ENCODE results near the gene FOXN3. TPM values are rescaled to one million over a fixed set of nuclear protein-coding genes. Genes with fewer than 3 reads are reported as not detected.
"Not testable (repeated sequence)": the region's sequence is repeated elsewhere in the genome, so short reads cannot be mapped to it uniquely, and the experiment has no call there.

Gene FOXN3
- total RNA-seq, 1 donor from 2014 or later, result 87.6 TPM

DNA sequence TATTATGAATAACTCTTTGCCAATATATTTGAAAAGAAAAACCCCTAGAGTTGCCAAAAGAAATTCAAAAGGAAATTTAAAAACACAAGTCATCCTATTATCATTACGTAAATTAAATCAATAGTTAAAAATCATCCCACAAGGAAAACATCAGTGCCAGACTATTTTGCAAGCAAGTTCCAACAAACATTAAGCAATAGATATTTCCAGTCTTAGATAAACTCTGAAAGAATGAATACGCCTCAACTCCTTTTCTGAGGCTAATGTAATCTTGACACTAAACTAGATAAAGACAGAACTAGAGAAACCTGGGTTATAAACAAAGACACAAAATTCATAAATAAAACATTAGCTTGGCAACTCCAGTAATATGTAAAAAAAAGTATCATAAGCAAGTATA is 245.9 kb downstream of the FOXN3 start:
- intact Hi-C loops (cut with DNase I), result loop anchor here (10.0 kb wide), 1 partner anchor 594 kb away; no protein-coding TSS in a partner anchor
- no peak for DNase-seq (ENCODE audit: low spot score)

DNA sequence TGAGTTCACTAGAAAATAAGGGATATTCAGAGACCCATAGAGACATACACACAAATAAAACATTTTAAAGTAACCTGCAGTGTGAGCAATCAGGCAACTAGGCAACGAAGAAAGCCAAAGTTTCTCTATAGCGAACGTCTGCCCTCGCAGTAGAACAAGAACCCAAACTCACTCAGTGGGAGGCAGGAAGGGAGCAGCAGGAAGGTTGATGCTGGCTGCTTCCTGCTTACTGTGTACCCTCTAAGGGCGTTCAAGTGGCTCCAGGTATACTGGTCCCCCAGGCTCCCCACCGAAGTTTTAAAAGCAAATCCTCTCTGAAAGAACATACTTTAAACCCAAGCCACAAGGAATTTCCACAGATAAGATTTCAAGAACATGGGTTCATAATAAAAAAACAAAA is 249.3 kb downstream of the FOXN3 start:
- no peak for DNase-seq (ENCODE audit: low spot score)
- intact Hi-C loops (cut with DNase I), result no loop called here

DNA sequence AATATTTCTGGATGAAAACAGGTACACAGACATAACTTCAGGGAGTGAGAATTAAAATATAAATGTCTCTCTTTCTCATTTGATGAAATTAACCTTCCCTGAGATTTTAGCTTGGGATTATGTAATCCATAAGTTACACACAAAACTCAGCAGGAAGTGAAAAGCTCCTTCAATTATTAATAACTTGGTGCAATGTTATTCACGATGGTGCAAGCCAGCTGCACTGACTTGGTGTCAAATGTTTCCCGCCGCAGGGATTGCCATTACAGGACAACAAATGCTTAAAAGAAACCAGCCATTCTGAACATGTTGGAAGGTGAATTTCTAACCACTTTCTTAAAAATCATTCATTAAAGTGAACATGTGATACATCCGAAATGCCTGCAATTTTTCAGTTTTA is 250.4 kb downstream of the FOXN3 start:
- intact Hi-C loops (cut with DNase I), result no loop called here

DNA sequence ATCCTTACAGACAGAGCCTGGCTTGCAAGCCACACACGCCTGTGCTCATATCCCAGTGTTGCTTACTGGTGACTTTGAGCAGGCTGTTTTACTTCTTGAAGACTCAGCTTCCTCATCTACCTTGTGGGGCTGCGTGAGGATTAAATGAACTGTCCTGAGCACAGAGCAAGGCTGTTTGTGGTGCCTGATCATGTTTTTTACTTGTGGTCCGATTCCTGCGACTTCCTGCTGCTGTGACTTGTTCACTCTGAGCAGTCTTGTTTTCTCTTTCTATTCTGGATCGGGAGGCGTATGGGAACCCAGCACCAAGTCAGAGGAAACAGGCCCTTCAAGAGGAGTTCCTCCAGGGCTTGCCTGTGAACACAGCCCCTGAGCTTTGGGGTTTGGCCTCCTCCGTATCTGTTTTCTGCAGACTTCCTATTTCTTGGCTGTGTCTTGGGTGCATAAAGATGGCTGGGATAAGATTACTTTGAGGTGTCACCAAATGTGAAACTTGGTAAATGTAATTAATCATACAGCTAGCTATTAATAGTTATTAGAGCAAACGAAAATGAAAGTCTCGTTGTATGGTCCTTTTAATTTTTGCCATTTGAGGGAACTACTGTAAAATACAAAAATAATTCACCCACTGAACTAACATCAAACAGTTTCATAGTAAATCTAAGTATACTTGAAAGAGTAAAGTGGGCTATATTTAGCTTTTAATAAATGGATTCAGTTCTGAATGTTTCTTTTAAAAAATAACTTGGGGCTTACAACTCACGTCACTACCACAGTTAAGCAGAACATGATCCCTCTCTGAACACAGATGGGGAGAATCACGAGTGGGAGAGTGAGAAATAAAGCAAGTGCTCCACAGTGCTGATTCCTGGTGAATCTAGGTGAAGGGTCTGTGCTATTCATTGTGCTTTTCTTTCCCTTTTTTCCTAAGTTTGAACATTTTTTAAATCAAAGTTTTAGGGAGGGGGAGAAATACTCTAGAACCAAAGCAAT is 251.5 kb downstream of the FOXN3 start:
- intact Hi-C loops (cut with DNase I), result no loop called here
- no peak for DNase-seq (ENCODE audit: low spot score)

More for the DNA sequence above, 250.4 kb downstream of the FOXN3 start:
- DNase-seq (ENCODE audit: low spot score), result no peak

DNA sequence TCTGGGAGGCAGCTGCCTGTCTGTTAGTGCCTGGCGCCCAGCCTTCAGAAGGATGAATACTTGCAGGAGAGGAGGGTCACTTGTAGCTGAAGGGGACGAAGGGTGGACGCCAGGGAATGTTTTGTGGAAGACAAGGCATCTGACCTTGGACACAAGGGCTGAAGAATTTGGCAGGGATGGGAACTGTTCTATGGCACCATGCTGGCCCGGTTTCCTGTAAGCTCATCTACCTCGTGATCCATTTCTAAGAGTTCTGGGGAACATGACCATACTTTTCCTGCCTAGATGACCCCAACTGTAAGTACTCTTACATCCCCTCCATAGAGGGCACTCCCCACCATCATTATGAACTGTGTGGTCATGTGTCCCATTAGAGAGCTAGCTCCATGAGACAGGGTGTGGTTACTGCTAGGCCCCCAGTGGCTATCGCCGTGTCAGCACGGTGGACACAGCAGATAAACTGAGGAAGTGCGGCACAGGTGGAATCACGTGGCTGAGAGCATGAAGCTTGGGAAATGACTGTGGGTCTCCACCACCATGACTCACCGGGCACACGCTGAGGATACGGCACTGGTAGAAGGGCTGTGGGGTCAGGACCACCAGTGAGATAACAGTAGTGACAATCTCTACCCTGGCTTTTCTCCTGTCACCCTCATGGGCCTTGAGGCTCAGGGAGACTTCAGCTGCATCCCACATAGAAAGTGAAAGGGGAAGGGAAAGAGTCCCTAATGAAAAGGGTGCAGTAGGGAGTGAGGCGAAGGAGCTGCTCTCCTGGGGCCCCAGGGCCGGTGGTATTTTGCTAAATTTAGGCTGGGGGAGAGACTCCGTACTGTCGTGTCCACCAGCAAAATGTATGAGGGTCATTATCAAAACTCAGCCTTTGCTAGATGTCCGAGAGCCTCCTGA is 252.6 kb downstream of the FOXN3 start:
- intact Hi-C loops (cut with DNase I), result no loop called here
- no peak for DNase-seq (ENCODE audit: low spot score)

DNA sequence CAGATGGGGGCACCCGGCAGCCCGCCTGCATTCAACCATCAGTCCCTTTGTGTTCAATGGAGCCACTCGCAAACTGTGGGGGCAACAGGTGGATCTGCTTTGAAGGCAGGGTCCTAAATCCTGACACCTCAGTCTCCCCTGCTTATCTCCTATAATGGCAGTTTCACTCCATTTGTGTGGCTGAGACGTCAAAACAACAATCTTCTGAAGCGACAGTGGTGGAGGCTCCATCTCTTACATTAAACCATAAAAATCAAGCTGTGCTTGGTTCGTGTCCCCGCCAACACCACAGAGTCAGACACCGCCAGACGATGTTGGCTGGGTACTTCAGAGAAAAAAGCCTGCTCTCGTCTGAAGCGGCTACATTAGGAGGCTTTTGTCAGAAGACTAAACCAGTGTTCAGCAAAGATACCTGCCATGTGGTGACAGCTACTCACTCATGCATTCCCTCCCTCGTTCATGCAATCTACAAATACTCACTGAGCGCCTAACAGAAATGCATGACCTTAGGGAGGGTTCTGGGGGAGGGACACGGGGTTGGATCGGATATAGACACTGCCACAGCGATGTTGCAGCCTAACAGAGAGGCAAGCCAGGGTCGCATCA is 253.9 kb downstream of the FOXN3 start:
- intact Hi-C loops (cut with DNase I), result no loop called here
- DNase-seq (ENCODE audit: low spot score), result no peak

DNA sequence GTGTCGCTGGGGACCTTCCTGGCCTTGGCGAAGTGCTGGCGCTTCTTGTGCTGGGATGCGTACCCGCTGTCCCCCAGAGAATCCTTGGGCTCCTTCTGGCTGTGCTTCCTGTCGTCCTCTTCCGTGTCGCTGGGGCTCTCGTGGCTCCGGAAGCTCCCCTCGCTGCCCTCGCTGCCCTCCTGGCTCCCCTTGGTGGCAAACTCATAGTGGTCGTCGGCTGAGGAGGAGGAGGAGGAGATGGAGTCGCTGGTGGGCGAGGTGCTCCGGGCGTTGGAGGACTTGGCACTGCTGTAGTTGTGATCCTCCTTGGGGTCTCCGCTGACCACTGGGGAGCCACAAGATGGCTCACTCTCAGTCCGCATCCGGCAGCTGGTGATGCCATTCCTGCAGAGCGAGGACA is 254.4 kb downstream of the FOXN3 start:
- intact Hi-C loops (cut with DNase I), result no loop called here
- DNase-seq (ENCODE audit: low spot score), result no peak

DNA sequence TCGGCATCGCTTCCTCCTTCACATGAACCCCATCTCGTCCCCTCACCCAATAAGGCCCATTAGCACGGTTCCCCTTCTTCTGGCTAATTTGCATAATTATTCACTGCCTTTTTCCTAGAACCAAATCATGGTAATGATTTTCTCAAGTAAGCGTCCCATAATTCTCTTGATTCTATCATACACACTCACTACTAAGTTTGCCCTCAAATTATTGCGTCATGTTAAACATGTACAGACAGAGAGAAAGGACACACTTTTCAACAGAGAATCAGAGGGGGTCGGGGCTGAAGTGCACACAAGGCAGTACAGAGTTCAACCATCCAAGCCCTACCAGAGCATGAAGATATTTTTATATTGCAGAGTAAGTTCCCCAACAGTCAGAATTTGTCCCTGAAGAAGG is 256.6 kb downstream of the FOXN3 start:
- no peak for DNase-seq (ENCODE audit: low spot score)
- intact Hi-C loops (cut with DNase I), result no loop called here

DNA sequence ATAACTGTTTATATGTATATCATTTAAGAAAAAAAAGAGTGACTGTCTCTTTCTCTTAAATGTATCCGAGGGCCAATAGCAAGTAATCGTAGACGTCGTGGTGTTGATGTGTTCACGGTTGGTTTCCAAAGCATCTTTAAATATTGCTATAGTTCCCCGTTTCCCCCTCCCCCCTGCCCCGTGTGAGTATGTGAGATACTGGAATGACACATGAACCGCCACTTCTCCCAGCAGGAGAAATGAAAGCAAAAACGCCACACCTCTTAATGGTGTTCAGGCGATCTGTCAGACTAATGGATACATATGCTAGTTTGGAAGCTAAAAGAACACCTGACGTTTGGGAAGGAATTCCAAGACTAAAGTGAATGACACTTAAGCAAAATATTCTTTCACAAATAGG is 258.3 kb downstream of the FOXN3 start:
- intact Hi-C loops (cut with DNase I), result no loop called here
- DNase-seq (ENCODE audit: low spot score), result no peak

DNA sequence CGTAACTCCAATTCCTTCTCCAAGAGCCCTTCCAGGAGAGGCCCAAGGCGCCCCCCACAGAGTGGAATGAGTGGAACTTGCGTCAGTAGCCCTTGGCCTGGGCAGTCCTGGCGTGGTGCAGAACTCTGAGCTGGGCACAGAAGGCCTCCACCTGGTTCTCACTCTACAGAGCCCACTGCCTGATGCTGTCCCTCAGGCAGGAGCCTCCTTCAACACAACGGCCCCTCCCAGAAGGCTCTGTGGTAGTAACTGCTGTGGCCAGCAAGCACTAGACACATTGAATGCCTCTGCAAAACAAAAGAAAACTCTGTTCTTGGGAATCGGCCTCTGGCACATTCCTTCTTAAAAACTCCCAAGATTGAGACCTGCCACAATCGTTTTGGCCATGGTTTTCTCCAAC is 258.9 kb downstream of the FOXN3 start:
- intact Hi-C loops (cut with DNase I); DNase-seq (ENCODE audit: low spot score): not testable (repeated sequence)

DNA sequence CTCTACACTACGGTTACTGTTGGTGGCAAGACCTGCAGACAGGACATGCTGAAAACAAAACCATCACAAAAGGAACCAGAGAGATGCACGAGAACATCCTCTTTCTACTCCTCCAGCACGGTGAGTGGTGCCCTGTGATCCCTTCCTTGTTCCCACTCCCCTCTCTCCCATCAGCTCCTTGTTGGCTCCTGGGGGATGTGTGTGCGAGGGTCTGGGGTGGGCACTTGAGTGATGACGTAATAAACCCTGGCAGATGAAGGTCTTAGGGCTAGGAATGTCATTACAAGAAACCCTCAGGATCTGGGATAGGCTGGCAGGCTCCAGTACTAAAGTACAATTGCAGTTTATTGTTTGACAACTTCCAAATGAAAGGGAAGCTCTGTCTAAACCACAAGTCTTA is 261.5 kb downstream of the FOXN3 start:
- DNase-seq (ENCODE audit: low spot score), result no peak
- intact Hi-C loops (cut with DNase I), result no loop called here

DNA sequence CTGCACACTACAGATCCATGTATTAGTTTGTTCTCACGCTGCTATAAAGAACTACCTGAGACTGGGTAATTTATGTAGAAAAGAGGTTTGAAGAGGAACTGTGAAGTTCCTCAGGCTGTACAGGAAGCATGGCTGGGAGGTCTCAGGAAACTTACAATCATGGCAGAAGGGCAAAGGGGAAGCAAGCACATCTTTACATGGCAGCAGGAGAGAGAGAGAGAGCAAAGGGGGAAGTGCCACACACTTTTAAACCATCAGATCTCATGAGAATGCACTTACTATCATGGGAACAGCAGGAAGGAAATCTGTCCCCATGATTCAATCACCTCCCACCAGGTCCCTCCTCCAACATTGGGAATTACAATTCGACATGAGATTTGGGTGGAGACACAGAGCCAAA is 265.3 kb downstream of the FOXN3 start:
- DNase-seq (ENCODE audit: low spot score); intact Hi-C loops (cut with DNase I): not testable (repeated sequence)

DNA sequence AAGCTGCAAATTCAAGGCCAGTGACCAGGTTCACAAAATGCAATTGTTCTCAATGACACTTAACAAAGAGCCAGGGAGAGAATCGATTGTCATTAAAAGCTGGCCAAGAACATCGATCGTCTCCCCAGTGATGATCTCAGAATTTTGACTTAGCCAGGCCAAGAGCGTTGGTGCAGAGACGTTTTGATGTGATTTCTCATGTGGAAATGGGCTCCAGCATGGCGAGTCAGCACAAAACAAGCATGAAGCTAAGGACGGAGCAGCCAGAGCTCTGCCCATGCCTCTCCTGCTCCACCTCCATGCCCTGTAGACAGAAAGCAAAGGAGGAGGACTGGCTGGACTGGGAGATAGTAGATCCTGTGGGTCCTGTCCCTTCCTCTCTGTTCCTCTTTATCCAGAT is 270.8 kb downstream of the FOXN3 start:
- intact Hi-C loops (cut with DNase I), result no loop called here
- DNase-seq (ENCODE audit: low spot score), result no peak

DNA sequence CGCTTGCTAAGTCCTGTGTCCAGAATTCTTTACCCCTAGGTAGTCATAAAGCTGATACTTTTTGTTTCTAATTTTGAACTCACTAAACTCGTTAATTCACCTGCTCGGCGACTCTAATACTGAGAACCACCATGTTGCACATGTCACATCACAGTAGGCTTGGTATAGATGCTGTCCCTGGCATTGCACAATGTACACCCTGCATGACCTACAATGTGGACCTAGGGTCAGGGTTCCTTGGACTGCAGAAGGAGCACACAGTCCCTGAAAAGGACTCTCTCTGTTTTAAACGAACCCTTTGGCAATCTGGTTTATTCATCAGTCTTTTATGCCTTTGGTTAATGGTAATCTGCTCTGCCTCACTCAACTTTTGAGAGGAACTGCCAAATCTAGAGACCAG is 272.4 kb downstream of the FOXN3 start:
- intact Hi-C loops (cut with DNase I), result no loop called here
- no peak for DNase-seq (ENCODE audit: low spot score)

DNA sequence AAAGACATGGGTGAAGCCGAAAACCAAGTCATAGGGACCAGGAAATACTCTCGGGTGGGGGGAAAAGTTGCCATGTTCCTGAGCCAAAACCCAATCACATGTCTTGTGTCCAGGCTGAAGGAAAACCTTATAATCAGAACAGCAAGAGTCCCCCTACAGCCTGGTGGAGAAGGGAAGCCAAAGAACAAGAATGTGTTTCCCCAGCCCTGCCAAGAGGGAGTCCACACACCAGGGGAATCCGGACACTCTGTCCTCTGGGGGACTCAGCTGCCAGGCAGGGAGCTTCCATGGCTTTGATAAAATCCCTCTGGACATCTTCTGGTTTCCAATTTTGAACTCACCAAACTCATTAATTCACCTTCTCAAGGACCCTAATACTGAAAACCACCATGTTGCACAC is 273.0 kb downstream of the FOXN3 start:
- intact Hi-C loops (cut with DNase I), result no loop called here
- no peak for DNase-seq (ENCODE audit: low spot score)

DNA sequence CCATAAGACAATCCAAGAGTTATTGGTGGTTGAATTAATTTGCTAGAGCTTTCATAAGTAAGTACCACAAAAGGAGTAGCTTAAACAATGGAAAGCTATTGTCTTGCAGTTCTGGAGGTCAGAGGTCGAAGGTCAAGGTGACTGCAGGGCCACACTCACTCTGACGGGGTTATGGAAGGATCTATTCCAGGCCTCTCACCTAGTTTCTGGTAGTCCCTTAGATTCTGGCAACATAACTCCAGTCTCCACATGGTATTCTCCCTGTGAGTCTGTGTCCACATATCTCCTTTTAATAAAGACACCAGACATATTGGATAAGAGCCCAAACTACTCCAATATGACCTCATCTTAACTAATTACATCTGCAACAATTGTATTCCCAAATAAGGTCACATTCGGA is 273.4 kb downstream of the FOXN3 start:
- no peak for DNase-seq (ENCODE audit: low spot score)
- intact Hi-C loops (cut with DNase I), result no loop called here

DNA sequence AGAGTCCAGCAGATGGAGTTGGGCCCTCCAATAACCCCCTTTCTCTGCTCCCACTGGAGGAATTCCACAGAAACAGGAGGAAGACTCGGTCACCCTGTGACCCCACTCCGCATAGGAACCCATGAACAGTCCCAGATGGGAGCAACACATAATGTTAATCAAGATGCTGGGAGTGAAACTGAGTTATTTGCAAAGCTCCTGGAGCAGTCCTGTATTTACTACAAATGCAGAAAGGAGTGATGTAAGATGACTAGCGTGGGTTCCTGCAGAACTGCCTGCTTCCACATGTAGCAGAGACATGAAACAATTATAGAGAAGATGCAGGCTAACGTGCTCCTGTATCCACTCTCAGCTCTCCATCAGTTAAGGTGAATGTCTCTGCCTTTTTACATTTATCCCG is 274.7 kb downstream of the FOXN3 start:
- intact Hi-C loops (cut with DNase I), result no loop called here
- DNase-seq (ENCODE audit: low spot score), result no peak

DNA sequence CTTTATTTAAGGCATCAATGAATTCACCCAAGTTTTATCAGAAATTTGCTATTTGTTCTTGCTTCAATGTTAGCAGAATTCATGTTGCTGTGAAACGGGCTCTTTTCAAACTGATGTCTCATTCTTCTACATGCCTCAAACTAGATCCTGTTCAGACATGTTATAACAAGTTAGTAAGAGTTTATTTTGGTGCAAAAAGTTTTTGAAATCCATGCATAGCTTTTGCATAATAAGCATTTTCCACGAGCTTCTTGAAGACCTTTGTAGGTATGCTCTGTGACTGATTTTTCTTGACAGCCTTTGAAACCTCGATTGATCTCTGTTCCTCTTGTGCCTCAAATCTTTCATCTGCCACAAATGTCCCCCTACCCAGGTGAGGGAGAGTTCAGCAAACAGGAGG is 275.2 kb downstream of the FOXN3 start:
- intact Hi-C loops (cut with DNase I), result no loop called here

DNA sequence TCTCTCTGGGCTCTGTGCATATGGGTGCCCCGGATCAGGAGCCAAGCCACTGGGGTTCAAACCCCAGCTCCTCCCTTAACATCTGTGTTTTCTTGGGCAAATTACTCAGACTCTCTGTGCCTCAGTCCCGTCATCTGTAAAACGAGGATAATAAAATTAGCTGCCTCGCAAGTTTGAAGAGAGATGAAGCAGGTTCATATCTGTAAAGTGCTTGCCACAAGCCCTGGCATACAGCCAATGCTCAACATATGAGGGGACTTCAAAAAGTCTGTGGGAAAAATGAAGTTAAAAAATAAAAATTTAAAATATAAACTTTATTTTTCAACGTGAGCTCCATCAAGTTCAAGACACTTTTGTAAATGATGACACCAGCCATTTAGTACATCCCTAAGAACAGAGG is 276.7 kb downstream of the FOXN3 start:
- no peak for DNase-seq (ENCODE audit: low spot score)
- intact Hi-C loops (cut with DNase I), result no loop called here

More for the DNA sequence above, 275.2 kb downstream of the FOXN3 start:
- no peak for DNase-seq (ENCODE audit: low spot score)
